Fibroblast of lung (primary cell): ENCODE measurements around the gene STARD8. TPM values are rescaled to one million over a fixed set of nuclear protein-coding genes. Genes with fewer than 3 reads are reported as not detected.

Experiments used
- DNase-seq, 2 donors: peaks; one replicate each; pipeline versions ENCODE4 v3.0.0 to v3.0.0-alpha.2; 2010; ENCODE audit warnings: low read depth in 2 of 2
- H2AFZ ChIP-seq: 2 replicates; pipeline ENCODE4 v1.5.1; 2012; ENCODE audit warnings: low read length, control low read depth, inconsistent platforms
- H3K27ac ChIP-seq: 2 replicates; pipeline ENCODE4 v1.5.1; 2011; ENCODE audit warnings: low read length, control low read depth; ENCODE audit not compliant: insufficient read depth
- H3K27me3 ChIP-seq: 2 replicates; pipeline ENCODE4 v1.5.1; 2011; ENCODE audit warnings: mild to moderate bottlenecking, low read length; ENCODE audit not compliant: control insufficient read depth, insufficient read depth
- H3K36me3 ChIP-seq: 2 replicates; pipeline ENCODE4 v1.5.1; 2011; ENCODE audit warnings: low read length; ENCODE audit not compliant: control insufficient read depth, insufficient read depth
- H3K4me1 ChIP-seq: 2 replicates; pipeline ENCODE4 v1.5.1; 2011; ENCODE audit warnings: low read length; ENCODE audit not compliant: control insufficient read depth, insufficient read depth; ENCODE audit errors: extremely low read depth
- H3K4me2 ChIP-seq: 2 replicates; pipeline ENCODE4 v1.5.1; 2011; ENCODE audit warnings: low read length, control low read depth; ENCODE audit not compliant: insufficient read depth; ENCODE audit errors: extremely low read depth
- H3K4me3 ChIP-seq, 4 experiments: fragments of 200-600 bp in 1 of 4; sonication (generic) in 1 of 4; replicated peaks in 1 of 4; 2 replicates each; pipeline ENCODE4 v1.5.1; 2011 to 2016; ENCODE audit warnings: low read length in 4 of 4, low read depth in 3 of 4, mild to moderate bottlenecking in 3 of 4, control low read depth in 2 of 4, inconsistent platforms in 1 of 4, mixed read lengths in 1 of 4; ENCODE audit not compliant: insufficient read depth in 1 of 4; ENCODE audit errors: control extremely low read depth in 1 of 4
- H3K79me2 ChIP-seq: 2 replicates; pipeline ENCODE4 v1.5.1; 2012; ENCODE audit warnings: mild to moderate bottlenecking, low read length, inconsistent platforms; ENCODE audit not compliant: control insufficient read depth, insufficient read depth
- H3K9ac ChIP-seq: 2 replicates; pipeline ENCODE4 v1.5.1; 2011; ENCODE audit warnings: mild to moderate bottlenecking, low read length, control low read depth; ENCODE audit not compliant: insufficient read depth
- H3K9me3 ChIP-seq: 2 replicates; pipeline ENCODE4 v1.5.1; 2012; ENCODE audit warnings: low read depth, low read length; ENCODE audit not compliant: control insufficient read depth, insufficient read depth
- H4K20me1 ChIP-seq: 2 replicates; pipeline ENCODE4 v1.5.1; 2011; ENCODE audit warnings: low read length; ENCODE audit not compliant: control insufficient read depth, insufficient read depth; ENCODE audit errors: extremely low read depth
- EZH2 ChIP-seq: IDR thresholded peaks from 2 replicates; pipeline ENCODE4 v1.5.1; 2012; ENCODE audit warnings: low read length, control low read depth, mild to moderate bottlenecking; ENCODE audit errors: missing control alignments
- polyA plus RNA-seq, 2 donors: library from polyadenylated mRNA; depleted of rRNA in 1 of 2; stranded (reverse) in 1 of 2; unstranded in 1 of 2; fragments of >200 nt; gene quantifications; 2 replicates each; pipeline ENCODE4 v1.2.1, GENCODE V29; 2011 to 2012; ENCODE audit warnings: missing spikeins in 1 of 2
- total RNA-seq: library from RNA; depleted of rRNA; stranded (reverse); fragments of >200 nt; gene quantifications from 2 replicates; pipeline ENCODE4 v1.2.1, GENCODE V29; 2014
- TF ChIP-seq, protein P1 (sequence below), 2 donors: IDR thresholded peaks in 1 of 2; conservative IDR thresholded peaks in 1 of 2; 1 replicate in 1 of 2; 2 replicates in 1 of 2; pipeline ENCODE4 v1.5.1; 2011 to 2012; ENCODE audit warnings: low read length in 2 of 2, control low read depth in 1 of 2, inconsistent platforms in 1 of 2, low read depth in 1 of 2, mild to moderate bottlenecking in 1 of 2

Gene STARD8
- total and polyA plus RNA-seq, 2 donors (not counting 1 experiment from before 2014, with no cell fraction given), result 0.76 to 1.5 TPM

- Histone ChIP-seq H3K4me2 (no peak overlapping the region), H3K4me1 (no peaks in the 10 kb centered on the region), H3K27ac (no peak overlapping the region), H2AFZ (no peak overlapping the region), H3K36me3 (no peaks in the 10 kb centered on the region), H3K27me3 (no peaks in the 10 kb centered on the region), H3K9ac (no peak overlapping the region), H3K9me3 (no peaks in the 10 kb centered on the region), H3K79me2 (no peaks in the 10 kb centered on the region), H3K4me3 (no peak overlapping the region), H4K20me1 (no peaks in the 10 kb centered on the region)
- DNase-seq, result no peak
- TF ChIP-seq EZH2, result no peak
- TF ChIP-seq, protein P1, sequence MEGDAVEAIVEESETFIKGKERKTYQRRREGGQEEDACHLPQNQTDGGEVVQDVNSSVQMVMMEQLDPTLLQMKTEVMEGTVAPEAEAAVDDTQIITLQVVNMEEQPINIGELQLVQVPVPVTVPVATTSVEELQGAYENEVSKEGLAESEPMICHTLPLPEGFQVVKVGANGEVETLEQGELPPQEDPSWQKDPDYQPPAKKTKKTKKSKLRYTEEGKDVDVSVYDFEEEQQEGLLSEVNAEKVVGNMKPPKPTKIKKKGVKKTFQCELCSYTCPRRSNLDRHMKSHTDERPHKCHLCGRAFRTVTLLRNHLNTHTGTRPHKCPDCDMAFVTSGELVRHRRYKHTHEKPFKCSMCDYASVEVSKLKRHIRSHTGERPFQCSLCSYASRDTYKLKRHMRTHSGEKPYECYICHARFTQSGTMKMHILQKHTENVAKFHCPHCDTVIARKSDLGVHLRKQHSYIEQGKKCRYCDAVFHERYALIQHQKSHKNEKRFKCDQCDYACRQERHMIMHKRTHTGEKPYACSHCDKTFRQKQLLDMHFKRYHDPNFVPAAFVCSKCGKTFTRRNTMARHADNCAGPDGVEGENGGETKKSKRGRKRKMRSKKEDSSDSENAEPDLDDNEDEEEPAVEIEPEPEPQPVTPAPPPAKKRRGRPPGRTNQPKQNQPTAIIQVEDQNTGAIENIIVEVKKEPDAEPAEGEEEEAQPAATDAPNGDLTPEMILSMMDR (conservative IDR thresholded peaks at IDR 0.05 in 1 of 2, IDR thresholded peaks at IDR 0.05 in 1 of 2; ENCODE audit: low read depth in 1 of 2, low read length in 2 of 2), result no peak
Measured at GRCh38 chrX:68724531-68725020, 77.1 kb downstream of the STARD8 start.

DNA sequence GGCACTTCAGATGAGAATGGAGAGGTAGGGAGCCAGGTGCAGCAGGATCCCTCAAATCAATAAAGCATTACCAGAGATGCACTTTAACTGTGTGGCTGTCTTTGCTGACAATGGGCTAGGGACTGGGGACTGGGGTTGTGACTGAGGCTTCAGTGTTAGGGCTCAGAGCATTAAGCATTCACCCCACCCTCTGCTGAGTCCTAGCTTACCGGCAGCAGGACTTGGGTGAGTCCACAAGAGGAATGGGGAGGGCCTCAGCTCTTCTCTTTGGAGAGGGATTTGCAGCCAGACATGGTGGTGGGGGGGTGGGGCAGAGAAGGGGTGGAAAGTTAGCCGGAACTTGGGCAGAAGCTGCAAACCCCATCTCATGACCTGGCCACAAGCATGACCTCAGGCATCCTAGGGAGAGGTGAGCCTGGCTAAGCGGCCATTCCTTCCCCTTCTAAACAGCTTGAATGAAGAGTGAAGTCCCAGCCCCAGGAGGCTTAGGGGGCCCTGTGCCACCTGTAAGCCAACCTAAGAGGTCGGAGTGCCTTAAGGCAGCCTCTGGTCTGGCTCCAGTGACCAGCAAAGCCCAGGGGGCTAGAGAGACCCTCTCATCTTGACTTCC lies 78.4 kb downstream of the STARD8 start:
- H3K9ac ChIP-seq, result no peak overlapping the region
- H3K27ac ChIP-seq, result no peak overlapping the region
- no peak overlapping the region for H3K4me2 ChIP-seq
- no peak for DNase-seq
- TF ChIP-seq, protein P1 (conservative IDR thresholded peaks at IDR 0.05 in 1 of 2, IDR thresholded peaks at IDR 0.05 in 1 of 2; ENCODE audit: low read depth in 1 of 2, low read length in 2 of 2), result no peak
- TF ChIP-seq EZH2, result no peak
- no peaks in the 10 kb centered on the region for H4K20me1 ChIP-seq
- H2AFZ ChIP-seq, result no peak overlapping the region
- H3K9me3 ChIP-seq, result no peaks in the 10 kb centered on the region
- no peak overlapping the region for H3K4me3 ChIP-seq
- H3K79me2 ChIP-seq, result no peaks in the 10 kb centered on the region
- H3K36me3 ChIP-seq, result no peaks in the 10 kb centered on the region
- H3K4me1 ChIP-seq, result no peaks in the 10 kb centered on the region
- H3K27me3 ChIP-seq, result no peaks in the 10 kb centered on the region

DNA sequence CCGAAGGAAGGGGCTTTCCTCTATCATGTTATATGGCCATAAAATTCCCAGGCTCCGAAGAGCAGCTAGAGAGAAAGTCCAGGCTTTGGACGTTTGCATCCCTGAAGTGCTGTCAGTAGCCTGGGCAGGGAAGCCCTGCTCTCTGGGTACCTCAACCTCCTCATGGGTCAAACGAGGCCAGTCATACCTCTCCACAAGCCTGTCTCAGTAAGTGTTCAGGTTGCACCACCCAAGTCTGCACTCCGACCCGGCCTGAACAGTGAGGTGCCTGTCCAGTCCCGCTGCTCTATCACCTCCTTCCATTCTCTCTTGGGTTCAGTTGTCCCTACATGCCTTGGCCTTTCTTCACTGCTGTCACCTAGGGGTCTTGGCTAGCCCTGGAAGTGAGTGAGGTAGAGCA lies 78.9 kb downstream of the STARD8 start:
- H3K79me2 ChIP-seq, result no peaks in the 10 kb centered on the region
- no peak overlapping the region for H3K4me2 ChIP-seq
- H2AFZ ChIP-seq, result no peak overlapping the region
- no peaks in the 10 kb centered on the region for H3K36me3 ChIP-seq
- no peak for DNase-seq
- H3K9ac ChIP-seq, result no peak overlapping the region
- H3K27ac ChIP-seq, result no peak overlapping the region
- TF ChIP-seq, protein P1 (conservative IDR thresholded peaks at IDR 0.05 in 1 of 2, IDR thresholded peaks at IDR 0.05 in 1 of 2; ENCODE audit: low read depth in 1 of 2, low read length in 2 of 2), result no peak
- no peak for TF ChIP-seq EZH2
- H3K27me3 ChIP-seq, result no peaks in the 10 kb centered on the region
- H4K20me1 ChIP-seq, result no peaks in the 10 kb centered on the region
- H3K4me1 ChIP-seq, result no peaks in the 10 kb centered on the region
- H3K9me3 ChIP-seq, result no peaks in the 10 kb centered on the region
- no peak overlapping the region for H3K4me3 ChIP-seq
